Upper lobe of right lung (tissue), 1 donor: ENCODE data around the gene AURKAIP1. TPM values are rescaled to one million over a fixed set of nuclear protein-coding genes. Genes with fewer than 3 reads are reported as not detected.

Experiments
- ATAC-seq: fragments of 200-7000 bp; cut with Tn5 transposase; one replicate; pipeline ENCODE4 v1.9.1; 2020; ENCODE audit warnings: mild to moderate bottlenecking, moderate library complexity
- DNase-seq: peaks from one replicate; pipeline ENCODE4 v3.0.0-alpha.2; 2020
- H3K27ac ChIP-seq: fragments of 200-600 bp; one replicate; pipeline ENCODE4 v1.8.0; 2022
- H3K27me3 ChIP-seq: fragments of 200-600 bp; one replicate; pipeline ENCODE4 v1.8.0; 2022; ENCODE audit warnings: mild to moderate bottlenecking
- H3K36me3 ChIP-seq: fragments of 200-600 bp; one replicate; pipeline ENCODE4 v1.8.0; 2022
- H3K4me1 ChIP-seq: fragments of 200-600 bp; one replicate; pipeline ENCODE4 v1.8.0; 2022
- H3K4me3 ChIP-seq: fragments of 200-600 bp; one replicate; pipeline ENCODE4 v1.8.0; 2022; ENCODE audit warnings: mild to moderate bottlenecking
- H3K9me3 ChIP-seq: fragments of 200-600 bp; one replicate; pipeline ENCODE4 v1.8.0; 2022
- CTCF ChIP-seq: fragments of 200-600 bp; IDR thresholded peaks from one replicate; pipeline ENCODE4 v1.8.0; 2022; ENCODE audit warnings: antibody characterized with exemption
- intact Hi-C: fragments of 100-400 bp; cut with DNase I; formaldehyde crosslinking; loops from one replicate; pipeline ENCODE4 v1.11.0; 2022
- total RNA-seq: library from RNA; stranded (reverse); fragmentation: NEBNext Ultra II Directional; extraction: Animal tissue kit (Norgen Biotek cat#: 25700); gene quantifications from one replicate; pipeline ENCODE4 v1.2.1, GENCODE V29; 2021
- donor health status: DM: no; HTN: yes; CAD: no; lungs with severe emphysema.

Gene AURKAIP1
- total RNA-seq, 1 donor from 2014 or later: 92.1 TPM

- ATAC-seq (peak; percentile 66), DNase-seq (peak; percentile 86)
- peaks cover 45% of the 10 kb centered on the region for H3K4me1 ChIP-seq
- H3K9me3 ChIP-seq: no peaks in the 10 kb centered on the region
- H3K27ac ChIP-seq: peak within 1 kb of the TSS; percentile 84
- intact Hi-C loops: no loop called here
- H3K4me3 ChIP-seq: peak within 1 kb of the TSS; percentile 65
- no peaks in the 10 kb centered on the region for H3K36me3 ChIP-seq
- TF ChIP-seq CTCF: peak; percentile 42
- H3K27me3 ChIP-seq: peaks cover 11% of the 10 kb centered on the region
Measured at GRCh38 chr1:1349256-1350012, 25.6 kb downstream of the AURKAIP1 start, which contains the start of gene DVL1. Gene DVL1 (minus strand): TSS chr1:1349418. CDS start chr1:1349065, 353 bp downstream.

- peaks cover 38% of the 10 kb centered on the region for H3K4me1 ChIP-seq
- H3K9me3 ChIP-seq: no peaks in the 10 kb centered on the region
- ATAC-seq (peak; percentile 0), DNase-seq (no peak)
- H3K27ac ChIP-seq: peak overlapping the region; percentile 68
- intact Hi-C loops: no loop called here
- H3K36me3 ChIP-seq: no peaks in the 10 kb centered on the region
- no peak for TF ChIP-seq CTCF
- H3K27me3 ChIP-seq: peaks cover 6% of the 10 kb centered on the region
- peak overlapping the region; percentile 58 for H3K4me3 ChIP-seq
Measured at GRCh38 chr1:1348420-1349255, 26.4 kb downstream of the AURKAIP1 start.

GRCh38 chr1:1347663-1348419 is 27.2 kb downstream of the AURKAIP1 start:
- no peak for TF ChIP-seq CTCF
- no peaks in the 10 kb centered on the region for H3K36me3 ChIP-seq
- no peaks in the 10 kb centered on the region for H3K9me3 ChIP-seq
- H3K4me1 ChIP-seq: peaks cover 34% of the 10 kb centered on the region
- peak; percentile 44 for ATAC-seq
- intact Hi-C loops: no loop called here
- H3K4me3 ChIP-seq: peak overlapping the region; percentile 58
- H3K27me3 ChIP-seq: no peaks in the 10 kb centered on the region
- peak overlapping the region; percentile 68 for H3K27ac ChIP-seq
- DNase-seq: peak; percentile 81

GRCh38 chr1:1347026-1347595 is 27.9 kb downstream of the AURKAIP1 start:
- no peak for DNase-seq
- Histone ChIP-seq H3K4me1 (peaks cover 34% of the 10 kb centered on the region), H3K4me3 (peak overlapping the region; percentile 58), H3K27ac (no peak overlapping the region), H3K9me3 (no peaks in the 10 kb centered on the region), H3K36me3 (no peaks in the 10 kb centered on the region), H3K27me3 (no peaks in the 10 kb centered on the region)
- intact Hi-C loops: no loop called here
- ATAC-seq: no peak
- TF ChIP-seq CTCF: no peak

GRCh38 chr1:1346501-1346890 is 28.5 kb downstream of the AURKAIP1 start:
- Histone ChIP-seq H3K36me3 (no peaks in the 10 kb centered on the region), H3K4me1 (peaks cover 28% of the 10 kb centered on the region), H3K27me3 (no peaks in the 10 kb centered on the region), H3K9me3 (no peaks in the 10 kb centered on the region), H3K27ac (no peak overlapping the region), H3K4me3 (no peak overlapping the region)
- ATAC-seq: no peak
- intact Hi-C loops: no loop called here
- TF ChIP-seq CTCF: no peak
- DNase-seq: no peak
